Right renal pelvis (tissue), 4 donors: ENCODE measurements around the gene LPP. TPM values are rescaled to one million over a fixed set of nuclear protein-coding genes. Genes with fewer than 3 reads are reported as not detected.

Experiments
- DNase-seq, 4 donors: peaks; one replicate each; pipeline ENCODE4 v3.0.0-alpha.2; 2013; ENCODE audit warnings: low read depth in 4 of 4, low spot score in 3 of 4, missing footprints in 1 of 4
- polyA plus RNA-seq, 4 donors: library from polyadenylated mRNA; unstranded; fragments of 120-200 nt; gene quantifications; one replicate each; pipeline ENCODE4 v1.2.1, GENCODE V29; 2013; ENCODE audit not compliant: insufficient read length in 4 of 4

The LPP gene
- polyA plus RNA-seq, 4 donors: 24.5 to 29.6 (median 25.6) TPM

DNA sequence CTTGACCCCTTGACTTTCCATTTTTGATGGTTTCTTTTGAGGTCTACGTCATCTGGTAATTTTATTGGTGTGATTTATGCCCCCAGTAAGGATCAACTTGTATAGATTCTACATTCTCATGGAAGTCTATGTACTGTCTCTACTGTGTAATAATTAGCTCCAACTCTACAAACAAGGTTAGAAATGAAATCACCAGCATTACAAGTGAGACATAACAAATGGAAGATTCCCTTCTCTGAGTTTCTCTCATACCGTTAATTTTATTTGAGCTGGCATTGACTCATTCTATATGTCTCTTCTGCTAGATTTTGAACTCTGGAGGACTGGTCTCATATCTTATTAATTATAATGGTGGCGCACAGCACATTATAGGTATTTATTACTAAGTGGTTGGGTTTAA is 138.9 kb downstream of the LPP start:
- no peak for DNase-seq

- DNase-seq: no peak
Measured at GRCh38 chr3:188294113-188294512, 140.2 kb downstream of the LPP start.

GRCh38 chr3:188294823-188295487 is 141.0 kb downstream of the LPP start:
- no peak for DNase-seq

DNA sequence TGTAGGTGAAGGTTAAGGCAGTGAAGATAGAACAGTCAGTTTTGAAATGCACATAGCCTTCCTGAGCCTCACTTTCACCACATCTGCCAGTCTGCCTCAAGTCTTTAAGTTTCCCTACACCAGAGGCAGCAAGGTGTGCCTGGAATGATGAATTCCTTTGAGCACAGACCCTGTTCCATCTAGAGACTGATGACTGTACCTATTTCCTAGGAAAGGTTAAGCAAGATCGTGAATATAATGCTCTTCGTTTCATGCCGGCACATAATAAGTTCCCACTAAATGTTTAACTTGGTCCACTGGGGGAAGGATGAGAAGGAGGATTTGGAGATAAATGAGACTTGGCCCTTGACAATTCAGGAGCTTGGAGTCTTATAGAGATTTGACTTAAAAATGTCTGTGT is 141.9 kb downstream of the LPP start:
- DNase-seq: no peak

GRCh38 chr3:188296761-188297612 is 143.0 kb downstream of the LPP start:
- no peak for DNase-seq

- no peak for DNase-seq
Measured at GRCh38 chr3:188298585-188298984, 144.6 kb downstream of the LPP start.

- DNase-seq: no peak
Measured at GRCh38 chr3:188299068-188299467, 145.1 kb downstream of the LPP start.

GRCh38 chr3:188299708-188300107 is 145.8 kb downstream of the LPP start:
- DNase-seq: no peak

DNA sequence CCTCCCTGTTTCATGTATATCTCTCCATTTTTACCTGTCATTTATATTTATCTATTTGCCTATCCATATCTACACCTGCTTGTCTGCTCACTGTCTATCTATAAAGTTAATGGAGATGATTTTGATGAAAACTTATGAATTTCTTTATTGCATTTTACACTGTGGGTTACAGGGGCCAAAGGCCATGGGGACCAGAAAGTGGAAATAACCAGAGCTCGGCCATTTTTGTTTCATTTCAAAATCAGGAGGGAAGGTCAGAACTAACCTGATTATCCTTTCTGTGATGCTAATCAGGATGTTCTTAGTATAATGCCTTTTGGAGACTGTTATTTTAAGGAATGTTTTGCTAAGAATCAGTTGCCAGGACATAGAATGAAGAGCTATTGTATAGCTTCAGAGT is 147.2 kb downstream of the LPP start:
- no peak for DNase-seq

DNA sequence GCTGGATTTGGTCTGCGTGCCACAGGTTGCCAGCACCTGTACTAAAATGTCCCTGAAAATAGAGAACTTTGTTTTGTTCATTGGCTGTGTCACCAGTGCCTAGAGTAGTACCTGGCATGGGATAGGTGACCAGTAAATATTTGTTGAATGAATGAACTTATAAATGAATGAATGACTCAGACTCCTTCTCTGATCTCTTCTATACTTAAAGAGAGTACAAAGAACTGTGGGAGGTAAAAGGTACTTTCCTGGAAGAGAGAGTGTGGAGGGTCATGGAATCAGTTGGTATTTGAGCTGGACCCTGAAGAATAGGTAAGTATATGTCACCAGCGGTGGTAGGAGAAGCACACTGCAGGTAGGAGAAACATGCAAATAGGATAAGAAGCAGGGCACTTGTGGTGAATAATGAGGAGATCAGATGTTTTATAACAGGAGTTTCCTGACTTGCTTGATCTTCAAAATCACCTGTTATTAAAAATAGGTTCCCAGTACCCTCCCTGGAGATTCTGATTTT is 149.4 kb downstream of the LPP start:
- no peak for DNase-seq

- no peak for DNase-seq
Measured at GRCh38 chr3:188303823-188304222, 149.9 kb downstream of the LPP start.

DNA sequence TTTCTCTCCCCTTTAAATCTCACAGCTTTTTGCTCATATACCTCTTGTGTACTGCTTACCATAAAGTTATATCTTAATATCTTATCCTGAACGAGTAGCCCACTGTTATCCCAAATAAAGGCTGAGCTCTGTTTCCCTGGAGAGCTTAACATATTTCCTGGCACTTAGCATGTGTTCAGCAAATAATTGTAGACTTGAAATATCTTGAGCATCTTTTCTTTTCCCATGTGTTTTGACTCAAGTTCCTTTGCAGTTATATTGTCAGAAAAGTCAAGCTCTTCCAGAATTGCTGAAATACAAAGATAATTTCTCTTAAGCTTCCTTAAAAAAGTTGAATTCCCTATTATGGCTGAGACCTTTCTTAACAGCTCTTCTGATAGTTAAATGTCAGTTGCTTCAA is 150.5 kb downstream of the LPP start:
- no peak for DNase-seq

DNA sequence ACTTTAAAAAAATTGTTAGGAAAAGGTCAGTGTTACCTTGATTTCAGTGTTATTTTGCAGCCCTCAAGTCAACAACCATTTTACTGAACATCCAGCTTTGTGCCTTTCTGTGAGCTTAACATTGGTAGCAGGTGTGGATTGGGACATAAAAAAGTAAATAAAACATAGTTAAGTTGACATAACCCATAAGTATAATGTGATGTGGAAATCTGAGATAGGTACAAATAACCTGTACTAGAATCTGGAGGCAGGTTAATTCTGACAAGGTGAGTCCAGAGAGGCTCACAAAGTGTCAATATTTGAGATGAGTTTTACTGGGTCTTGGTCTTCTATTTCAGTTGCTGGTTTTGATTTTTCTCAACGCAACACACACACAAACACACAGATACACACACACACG is 151.3 kb downstream of the LPP start:
- no peak for DNase-seq

GRCh38 chr3:188306435-188307005 is 152.6 kb downstream of the LPP start:
- DNase-seq: no peak

DNA sequence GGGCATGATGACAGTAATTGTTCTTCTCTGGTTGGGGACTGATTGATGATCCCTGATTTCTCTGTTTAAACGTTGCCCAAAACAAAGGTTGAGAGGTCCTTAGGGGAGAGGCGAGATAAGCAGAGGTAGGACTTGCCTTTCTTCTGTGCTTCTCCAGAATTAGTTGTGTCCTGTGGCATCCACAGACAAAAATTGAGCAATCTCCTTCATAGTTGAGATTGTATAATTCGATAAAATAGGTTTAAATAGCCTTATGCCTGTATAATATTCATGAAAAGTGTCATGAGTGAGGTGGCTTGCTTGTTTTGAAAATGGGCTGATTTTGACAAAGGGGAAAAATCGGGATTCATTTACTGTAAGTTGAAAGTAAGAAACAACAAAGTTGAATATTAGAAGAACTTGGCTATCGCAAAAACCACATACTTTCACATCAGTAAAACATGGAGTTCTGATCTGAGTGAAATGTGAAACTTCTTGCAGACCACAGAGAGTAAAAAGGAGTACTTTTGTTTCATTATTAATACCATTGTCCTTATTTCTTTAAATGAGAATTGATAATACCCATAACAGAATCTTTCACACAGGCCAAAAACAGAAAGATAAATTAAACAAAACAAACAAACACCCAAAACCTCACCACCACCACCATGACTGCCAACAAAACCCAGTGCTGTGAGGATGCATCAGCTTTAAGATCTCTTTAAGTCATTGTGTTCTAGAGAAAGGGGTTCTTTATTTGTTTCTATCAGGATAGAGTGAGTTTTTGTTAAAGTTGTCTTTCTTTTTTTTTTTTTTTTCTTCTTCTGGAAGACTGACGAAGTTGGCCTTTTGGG is 155.7 kb downstream of the LPP start:
- DNase-seq: no peak

DNA sequence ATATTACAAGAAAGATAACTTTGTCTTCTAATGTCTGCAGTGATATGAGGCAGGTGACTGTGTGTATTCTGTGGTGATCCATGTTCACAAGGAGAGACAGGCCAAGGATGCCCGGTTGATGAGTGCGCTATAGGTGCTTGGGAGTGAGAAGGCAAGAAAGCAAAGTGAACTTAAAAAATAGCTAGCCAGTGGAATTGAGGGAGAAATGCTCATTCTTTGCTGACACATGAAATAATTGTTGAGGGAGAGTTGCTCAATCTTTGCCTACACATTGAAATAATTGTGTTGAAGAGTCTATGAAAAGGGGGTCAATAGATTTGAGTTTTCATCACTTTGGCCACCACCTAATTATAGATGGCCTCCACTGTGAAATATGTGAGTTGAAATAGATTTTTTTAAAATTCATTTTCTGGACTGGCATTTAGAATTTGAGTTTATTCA is 156.3 kb downstream of the LPP start:
- DNase-seq: no peak

DNA sequence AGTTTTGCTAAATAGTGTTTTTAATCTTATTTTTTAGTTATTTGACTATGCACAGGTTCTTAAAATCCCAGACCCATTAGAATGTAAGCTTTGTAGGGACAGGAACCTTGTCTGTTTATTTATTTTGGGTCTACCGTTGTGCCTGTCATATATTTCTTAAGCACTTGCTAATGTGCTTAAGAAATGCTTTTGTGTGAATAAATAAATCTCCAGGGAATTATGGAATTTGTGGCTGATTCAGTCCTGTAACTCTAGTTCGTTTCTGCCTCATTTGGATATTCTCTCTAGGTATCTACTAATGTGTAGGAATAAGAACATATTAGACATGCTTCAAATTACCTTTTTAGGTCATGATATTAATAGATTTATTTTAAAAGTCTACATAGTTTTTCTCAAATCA is 161.6 kb downstream of the LPP start:
- DNase-seq: no peak

- no peak for DNase-seq
Measured at GRCh38 chr3:188316021-188316722, 162.2 kb downstream of the LPP start.

GRCh38 chr3:188316723-188317070 is 162.7 kb downstream of the LPP start:
- DNase-seq: no peak

DNA sequence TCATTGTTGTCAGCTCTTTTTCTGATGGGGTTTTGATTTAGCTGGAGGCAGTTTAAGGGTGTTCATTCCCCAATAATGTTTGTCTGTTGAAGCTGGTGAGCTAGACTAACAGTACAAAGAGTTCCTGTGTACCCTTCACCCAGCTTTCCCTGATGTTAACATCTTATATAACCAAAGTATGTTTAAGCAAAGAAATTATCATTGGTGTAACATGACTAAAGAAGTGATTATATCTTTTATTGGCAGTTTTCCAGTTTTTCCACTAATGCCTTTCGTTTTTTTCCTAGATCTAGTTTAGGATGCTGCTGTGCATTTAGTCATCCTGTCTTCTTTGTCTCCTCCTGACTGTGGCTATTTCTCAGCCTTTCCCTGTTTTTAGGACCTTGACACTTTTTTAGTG is 165.6 kb downstream of the LPP start:
- no peak for DNase-seq
